Ishikawa (cell line): ENCODE results near the gene RXRG.

Experiments
- CEBPB ChIP-seq: IDR thresholded peaks from 2 replicates; pipeline ENCODE4 v1.6.1; 2012
- CREB1 ChIP-seq: IDR thresholded peaks from 2 replicates; pipeline ENCODE4 v1.6.1; 2012; ENCODE audit warnings: low read depth
- EGR1 ChIP-seq: IDR thresholded peaks from 2 replicates; pipeline ENCODE4 v1.6.1; 2012
- EP300 ChIP-seq: IDR thresholded peaks from 2 replicates; pipeline ENCODE4 v1.6.1; 2012; ENCODE audit warnings: borderline replicate concordance
- FOXM1 ChIP-seq: IDR thresholded peaks from 2 replicates; pipeline ENCODE4 v1.6.1; 2012; ENCODE audit warnings: low read depth, borderline replicate concordance
- NFIC ChIP-seq: IDR thresholded peaks from 2 replicates; pipeline ENCODE4 v1.6.1; 2012
- RAD21 ChIP-seq: IDR thresholded peaks from 2 replicates; pipeline ENCODE4 v1.6.1; 2012; ENCODE audit warnings: low read depth
- REST ChIP-seq: IDR thresholded peaks from 2 replicates; pipeline ENCODE4 v1.6.1; 2012; ENCODE audit warnings: low read depth, mild to moderate bottlenecking
- TAF1 ChIP-seq: IDR thresholded peaks from 2 replicates; pipeline ENCODE4 v1.6.1; 2012; ENCODE audit warnings: low read depth, mild to moderate bottlenecking
- TCF12 ChIP-seq: IDR thresholded peaks from 2 replicates; pipeline ENCODE4 v1.6.1; 2012; ENCODE audit warnings: low read depth
- TEAD4 ChIP-seq: IDR thresholded peaks from 2 replicates; pipeline ENCODE4 v1.6.1; 2012
- YY1 ChIP-seq: IDR thresholded peaks from 2 replicates; pipeline ENCODE4 v1.6.1; 2012; ENCODE audit warnings: low read depth
- ZBTB7A ChIP-seq: IDR thresholded peaks from 2 replicates; pipeline ENCODE4 v1.6.1; 2012; ENCODE audit warnings: low read depth
- TF ChIP-seq, protein P1 (sequence below): IDR thresholded peaks from 2 replicates; pipeline ENCODE4 v1.6.1; 2012
- TF ChIP-seq, protein P2 (sequence below): IDR thresholded peaks from 2 replicates; pipeline ENCODE4 v1.6.1; 2012

RXRG gene

GRCh38 chr1:165468253-165468652 lies 23.3 kb upstream of the RXRG start:
- no peak for TF ChIP-seq REST
- TF ChIP-seq YY1, result no peak
- TF ChIP-seq, protein P1, sequence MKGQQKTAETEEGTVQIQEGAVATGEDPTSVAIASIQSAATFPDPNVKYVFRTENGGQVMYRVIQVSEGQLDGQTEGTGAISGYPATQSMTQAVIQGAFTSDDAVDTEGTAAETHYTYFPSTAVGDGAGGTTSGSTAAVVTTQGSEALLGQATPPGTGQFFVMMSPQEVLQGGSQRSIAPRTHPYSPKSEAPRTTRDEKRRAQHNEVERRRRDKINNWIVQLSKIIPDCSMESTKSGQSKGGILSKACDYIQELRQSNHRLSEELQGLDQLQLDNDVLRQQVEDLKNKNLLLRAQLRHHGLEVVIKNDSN, result no peak
- no peak for TF ChIP-seq TAF1
- TF ChIP-seq NFIC, result no peak
- no peak for TF ChIP-seq TEAD4
- no peak for TF ChIP-seq EP300
- no peak for TF ChIP-seq ZBTB7A
- no peak for TF ChIP-seq CEBPB
- TF ChIP-seq TCF12, result no peak
- TF ChIP-seq RAD21, result no peak
- TF ChIP-seq CREB1, result no peak
- TF ChIP-seq, protein P2, sequence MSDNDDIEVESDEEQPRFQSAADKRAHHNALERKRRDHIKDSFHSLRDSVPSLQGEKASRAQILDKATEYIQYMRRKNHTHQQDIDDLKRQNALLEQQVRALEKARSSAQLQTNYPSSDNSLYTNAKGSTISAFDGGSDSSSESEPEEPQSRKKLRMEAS, result no peak
- no peak for TF ChIP-seq FOXM1
- TF ChIP-seq EGR1, result no peak

- TF ChIP-seq TCF12 (no peak), CREB1 (no peak), EGR1 (no peak), TAF1 (no peak), CEBPB (no peak), FOXM1 (no peak), TEAD4 (no peak), NFIC (no peak), YY1 (no peak), EP300 (no peak), ZBTB7A (no peak), REST (no peak), RAD21 (no peak)
- TF ChIP-seq, protein P2, result no peak
- TF ChIP-seq, protein P1, result no peak
Observed at GRCh38 chr1:165467706-165468105, 22.8 kb upstream of the RXRG start.

DNA sequence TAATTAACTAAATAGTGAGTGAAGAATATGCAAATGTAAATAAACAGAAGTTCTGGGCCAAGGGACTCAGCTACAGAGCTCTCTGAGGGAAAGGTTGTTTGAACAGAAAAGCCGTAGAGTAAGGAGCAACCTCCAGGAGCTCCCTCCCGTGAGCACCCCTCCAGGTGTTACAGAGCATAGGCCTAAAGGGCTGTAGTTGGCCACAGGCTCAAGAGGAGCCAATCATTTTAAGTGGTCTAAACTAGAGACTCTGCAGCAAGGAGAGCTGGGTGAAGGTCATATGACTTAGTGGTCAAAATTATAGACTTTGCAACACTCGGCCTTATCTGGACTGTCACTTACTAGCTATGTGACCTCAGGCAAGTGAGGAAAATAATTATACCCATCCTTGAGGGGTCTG lies 19.1 kb upstream of the RXRG start:
- no peak for TF ChIP-seq NFIC
- TF ChIP-seq, protein P1, result no peak
- TF ChIP-seq YY1, result no peak
- no peak for TF ChIP-seq TAF1
- TF ChIP-seq REST, result no peak
- TF ChIP-seq, protein P2, result no peak
- no peak for TF ChIP-seq TCF12
- no peak for TF ChIP-seq TEAD4
- no peak for TF ChIP-seq EGR1
- TF ChIP-seq EP300, result no peak
- TF ChIP-seq CEBPB, result no peak
- no peak for TF ChIP-seq ZBTB7A
- no peak for TF ChIP-seq FOXM1

DNA sequence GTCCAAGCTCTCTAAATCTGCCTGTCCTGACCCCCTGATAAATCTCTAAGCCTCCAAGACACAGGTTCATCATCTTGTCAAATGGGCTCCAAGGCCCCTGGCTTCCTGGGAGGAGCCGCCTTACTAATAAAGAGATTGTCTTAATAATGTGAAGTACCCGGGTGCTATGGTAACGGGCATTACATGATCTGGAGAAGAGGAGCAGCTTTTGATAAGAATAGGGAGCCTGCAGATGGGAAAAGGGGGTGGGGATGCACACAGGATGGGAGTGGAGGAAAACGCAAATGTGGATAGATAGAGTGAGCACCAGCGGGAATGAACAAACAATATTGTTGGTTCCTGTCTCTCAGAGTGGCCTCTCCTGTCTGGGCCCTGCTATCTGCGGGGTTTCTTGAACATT lies 11.9 kb upstream of the RXRG start:
- TF ChIP-seq FOXM1 (no peak), ZBTB7A (no peak), NFIC (no peak), REST (no peak), TEAD4 (no peak), TAF1 (no peak)
- TF ChIP-seq, protein P2, result no peak
